HG02981 (cell line): ENCODE data around the gene PFKFB2.

Source experiments
- ATAC-seq: cut with Tn5 transposase; IDR thresholded peaks from one replicate; pipeline ENCODE4 v1.9.1; 2021; ENCODE audit warnings: mild to moderate bottlenecking, moderate library complexity; ENCODE audit not compliant: unreplicated experiment

The PFKFB2 gene

GRCh38 chr1:207088161-207088560, 35.1 kb downstream of the PFKFB2 start:
- no peak for ATAC-seq

GRCh38 chr1:207088701-207089626, 35.9 kb downstream of the PFKFB2 start, which contains the start of gene C4BPB:
Gene C4BPB (plus strand): TSS chr1:207088860. CDS start chr1:207089532, 672 bp downstream.
- no peak for ATAC-seq

- no peak for ATAC-seq
Observed at GRCh38 chr1:207089627-207090355, 36.7 kb downstream of the PFKFB2 start.

- no peak for ATAC-seq
Observed at GRCh38 chr1:207091200-207091908, 38.3 kb downstream of the PFKFB2 start.

GRCh38 chr1:207093944-207094343, 40.9 kb downstream of the PFKFB2 start:
- ATAC-seq = no peak

- ATAC-seq = no peak
Observed at GRCh38 chr1:207097871-207098324, 44.8 kb downstream of the PFKFB2 start.

- ATAC-seq = no peak
Observed at GRCh38 chr1:207101720-207102119, 48.6 kb downstream of the PFKFB2 start.

GRCh38 chr1:207102146-207102545, 49.1 kb downstream of the PFKFB2 start:
- no peak for ATAC-seq

- no peak for ATAC-seq
Observed at GRCh38 chr1:207102659-207103058, 49.6 kb downstream of the PFKFB2 start.

GRCh38 chr1:207103892-207104373, 50.9 kb downstream of the PFKFB2 start, which contains the start of gene C4BPA:
Gene C4BPA (plus strand): TSS chr1:207104233. CDS start chr1:207113026, 8,793 bp downstream.
- ATAC-seq = no peak

GRCh38 chr1:207109004-207109403, 55.9 kb downstream of the PFKFB2 start:
- ATAC-seq = no peak

GRCh38 chr1:207112616-207113296, 59.7 kb downstream of the PFKFB2 start:
- no peak for ATAC-seq

- no peak for ATAC-seq
Observed at GRCh38 chr1:207115269-207115668, 62.2 kb downstream of the PFKFB2 start.

GRCh38 chr1:207124389-207124788, 71.3 kb downstream of the PFKFB2 start:
- ATAC-seq = no peak

- ATAC-seq = no peak
Observed at GRCh38 chr1:207128336-207128921, 75.4 kb downstream of the PFKFB2 start.

- no peak for ATAC-seq
Observed at GRCh38 chr1:207129053-207129452, 76.0 kb downstream of the PFKFB2 start.
